ENCODE data around the gene PDSS2. TPM values are rescaled to one million over a fixed set of nuclear protein-coding genes. Genes with fewer than 3 reads are reported as not detected.

PDSS2 gene
- total and polyA plus RNA-seq, 9 of the 15 experiments (the other 6 are each of a cell fraction or from before 2014, with no cell fraction given): 5.8 to 21.1 (median 12.0) TPM

GRCh38 chr6:107305391-107305790, 154.0 kb downstream of the PDSS2 start:
- Histone ChIP-seq H3K4me3 (no peak overlapping the region), H3K27ac (ENCODE audit: extremely low read depth, low read depth, low read length) (no peak overlapping the region), H3K9me1 (ENCODE audit: control insufficient read depth, insufficient read depth, low read length) (no peaks in the 10 kb centered on the region), H3K27me3 (ENCODE audit: control insufficient read depth in 2 of 2, insufficient read depth in 2 of 2, low read length in 2 of 2) (no peaks in the 10 kb centered on the region), H2AFZ (ENCODE audit: low read depth, low read length) (no peak overlapping the region), H3K4me1 (replicated peaks in 1 of 2; ENCODE audit: control insufficient read depth in 2 of 2, insufficient read depth in 2 of 2, low read length in 2 of 2) (no peaks in the 10 kb centered on the region), H3K9me3 (replicated peaks; ENCODE audit: control insufficient read depth, insufficient read depth, low read depth, low read length) (no peaks in the 10 kb centered on the region), H3K79me2 (ENCODE audit: control insufficient read depth, insufficient read depth, low read length) (no peaks in the 10 kb centered on the region), H3K36me3 (ENCODE audit: control insufficient read depth, insufficient read depth, low read length) (no peaks in the 10 kb centered on the region), H3K9ac (ENCODE audit: insufficient read depth in 1 of 2, low read depth in 2 of 2, low read length in 2 of 2) (no peak overlapping the region), H4K20me1 (replicated peaks; ENCODE audit: control insufficient read depth, insufficient read depth, low read length) (no peaks in the 10 kb centered on the region), H3K4me2 (ENCODE audit: insufficient read depth, low read length) (no peak overlapping the region)
- ATAC-seq (no peak), FAIRE-seq (no peak), DNase-seq (ENCODE audit: extremely low read depth in 1 of 4, low spot score in 3 of 4) (no peak)
- no TSS peak for BruUV-seq (replicated peaks)
- WGBS (ENCODE audit: insufficient coverage, low coverage, missing lambda C conversion rate): 100% methylated on average over 2 of the region's 2 CpGs
- intact Hi-C loops (cut with micrococcal nuclease) (no loop called here), in situ Hi-C loops (cut with MboI) (no loop called here)
- TF ChIP-seq RBM17 (IDR thresholded peaks at IDR 0.05; ENCODE audit: borderline replicate concordance, low read depth, low read length) (no peak), ZBTB12 (CRISPR knock-in tag; IDR thresholded peaks at IDR 0.05) (no peak), ETV1 (tag; conservative IDR thresholded peaks at IDR 0.05; ENCODE audit: low read depth) (no peak), HNRNPL (IDR thresholded peaks at IDR 0.05; ENCODE audit: low read depth, low read length) (no peak), SMARCA5 (IDR thresholded peaks at IDR 0.05) (no peak), TARDBP (IDR thresholded peaks at IDR 0.05) (no peak), RBM15 (IDR thresholded peaks at IDR 0.05; ENCODE audit: insufficient read depth, low read length) (no peak), MAZ (CRISPR knock-in tag; conservative IDR thresholded peaks at IDR 0.05 in 1 of 2, IDR thresholded peaks at IDR 0.05 in 1 of 2) (no peak), NONO (IDR thresholded peaks at IDR 0.05; ENCODE audit: low read depth in 2 of 2, low read length in 1 of 2) (no peak), ZNF583 (CRISPR knock-in tag; IDR thresholded peaks at IDR 0.05) (no peak), SMAD2 (IDR thresholded peaks at IDR 0.05; ENCODE audit: low read depth, low read length) (no peak), ZNF436 (CRISPR knock-in tag; IDR thresholded peaks at IDR 0.05) (no peak), HDAC2 (IDR thresholded peaks at IDR 0.05) (no peak), NR4A1 (CRISPR knock-in tag; IDR thresholded peaks at IDR 0.05) (no peak), NR4A1 (tag; IDR thresholded peaks at IDR 0.05) (no peak), GTF3C2 (IDR thresholded peaks at IDR 0.05; ENCODE audit: borderline replicate concordance, extremely low read depth, insufficient read length) (no peak), HDGF (IDR thresholded peaks at IDR 0.05) (no peak), MCM5 (IDR thresholded peaks at IDR 0.05; ENCODE audit: low read depth) (no peak), ATF2 (CRISPR knock-in tag; IDR thresholded peaks at IDR 0.05) (no peak), HNRNPUL1 (IDR thresholded peaks at IDR 0.05; ENCODE audit: low read length) (no peak)
- ChIA-PET CTCF (ENCODE audit: low intra/inter-chr PET ratio) (no interaction called here), POLR2A (no interaction called here)
